Stimulated activated CD4-positive, alpha-beta T cell treated with anti-CD3 and anti-CD28 coated beads, Interleukin-15, amount 100 ng/mL, for 1 hour (primary cell): ENCODE results near the gene TRRAP.

Experiments used
- DNase-seq, 2 donors: peaks; one replicate each; pipeline ENCODE4 v3.0.0-alpha.2; 2020; ENCODE audit warnings: low read depth in 1 of 2, low spot score in 1 of 2

The TRRAP gene

GRCh38 chr7:98985406-98985805, 107.1 kb downstream of the TRRAP start:
- no peak for DNase-seq

GRCh38 chr7:98985945-98986344, 107.6 kb downstream of the TRRAP start:
- DNase-seq, result no peak

- no peak for DNase-seq
These were observed 110.3 kb downstream of the TRRAP start for GRCh38 chr7:98988641-98989040.

- no peak for DNase-seq
These were observed 112.0 kb downstream of the TRRAP start for GRCh38 chr7:98990356-98990755.

- no peak for DNase-seq
These were observed 112.8 kb downstream of the TRRAP start for GRCh38 chr7:98991141-98991540.

- DNase-seq, result no peak
These were observed 113.7 kb downstream of the TRRAP start for GRCh38 chr7:98992076-98992475.

- DNase-seq, result no peak
These were observed 114.9 kb downstream of the TRRAP start for GRCh38 chr7:98993024-98993897.

- no peak for DNase-seq
These were observed 116.0 kb downstream of the TRRAP start for GRCh38 chr7:98994046-98994944.

- no peak for DNase-seq
These were observed 116.8 kb downstream of the TRRAP start for GRCh38 chr7:98995111-98995510.

GRCh38 chr7:98995523-98996149, 117.3 kb downstream of the TRRAP start:
- no peak for DNase-seq

GRCh38 chr7:98996150-98996552, 117.8 kb downstream of the TRRAP start:
- no peak for DNase-seq

GRCh38 chr7:98997846-98998245, 119.5 kb downstream of the TRRAP start:
- no peak for DNase-seq

- no peak for DNase-seq
These were observed 120.7 kb downstream of the TRRAP start for GRCh38 chr7:98998821-98999725.

- no peak for DNase-seq
These were observed 122.0 kb downstream of the TRRAP start for GRCh38 chr7:99000196-99000903.

GRCh38 chr7:99000904-99001465, 122.7 kb downstream of the TRRAP start:
- no peak for DNase-seq

- no peak for DNase-seq
These were observed 123.3 kb downstream of the TRRAP start for GRCh38 chr7:99001482-99002147.

GRCh38 chr7:99002148-99002826, 124.0 kb downstream of the TRRAP start:
- no peak for DNase-seq

- DNase-seq, result no peak
These were observed 124.5 kb downstream of the TRRAP start for GRCh38 chr7:99002827-99003212.

- DNase-seq, result no peak
These were observed 125.1 kb downstream of the TRRAP start for GRCh38 chr7:99003419-99003818.
